HCT116 (cell line): ENCODE data around the gene TMEM154. TPM values are rescaled to one million over a fixed set of nuclear protein-coding genes. Genes with fewer than 3 reads are reported as not detected.

Experiments used
- ATAC-seq: fragments of 200-7000 bp; cut with Tn5 transposase; 2 replicates; pipeline ENCODE4 v1.9.1; 2020; ENCODE audit warnings: mild to moderate bottlenecking, moderate library complexity
- BruUV-seq: library from RNA; stranded (reverse); fragments of 400-500 nt; replicated peaks from 2 replicates; lab custom pipeline; 2021; lab: Mats Ljungman, UMichigan
- CTCF ChIA-PET: fragments of 300-600 bp; sonication (Branson Sonifier 250); formaldehyde crosslinking; loops from one replicate; lab custom pipeline; 2021; ENCODE audit warnings: antibody characterized with exemption; lab: Charles Lee
- POLR2A ChIA-PET: fragments of 300-600, 350-600 bp; sonication (Branson Sonifier 250); formaldehyde crosslinking; loops from one replicate; lab custom pipeline; 2021; ENCODE audit warnings: antibody characterized with exemption; lab: Charles Lee
- RAD21 ChIA-PET, 2 experiments: fragments of 300-600 bp; sonication (Branson Sonifier 250); formaldehyde crosslinking; loops; one replicate each; lab custom pipeline; 2023; ENCODE audit warnings: low total read pairs in 2 of 2; ENCODE audit not compliant: uncharacterized antibody in 2 of 2, unreplicated experiment in 2 of 2, low non-redundant PET in 1 of 2; lab: Charles Lee
- DNase-seq: peaks from one replicate; pipeline ENCODE4 v3.0.0-alpha.2; 2010; ENCODE audit warnings: low read depth, low spot score
- H2AFZ ChIP-seq: fragments of 200-600 bp; shearing (Covaris generic), sonication (generic); 2 replicates; pipeline ENCODE4 v1.6.1; 2017; ENCODE audit warnings: low read depth, mixed run types, mixed read lengths, antibody characterized with exemption, low read length; ENCODE audit not compliant: poor library complexity, severe bottlenecking
- H3K27ac ChIP-seq: 2 replicates; pipeline ENCODE4 v1.5.1; 2012; ENCODE audit warnings: low read depth, low read length
- H3K27me3 ChIP-seq: fragments of 200-600 bp; sonication (generic); 2 replicates; pipeline ENCODE4 v1.6.1; 2016; ENCODE audit warnings: mixed run types, low read length, mixed read lengths; ENCODE audit not compliant: insufficient read depth
- H3K36me3 ChIP-seq, 2 experiments: fragments of 200-500 bp in 1 of 2; fragments of 200-600 bp in 1 of 2; sonication (Bioruptor generic) in 1 of 2; sonication (generic) in 1 of 2; 2 replicates each; pipeline versions ENCODE4 v1.5.1 to v1.6.1; 2014 to 2016; ENCODE audit warnings: low read length in 2 of 2, inconsistent platforms in 1 of 2, mixed read lengths in 1 of 2, mixed run types in 1 of 2; ENCODE audit not compliant: insufficient read depth in 2 of 2, control insufficient read depth in 1 of 2
- H3K4me1 ChIP-seq, 2 experiments: fragments of 200-600 bp in 1 of 2; sonication (generic) in 1 of 2; 2 replicates each; pipeline versions ENCODE4 v1.5.1 to v1.6.1; 2012 to 2017; ENCODE audit warnings: low read length in 2 of 2, inconsistent platforms in 1 of 2, mild to moderate bottlenecking in 1 of 2, mixed read lengths in 1 of 2, mixed run types in 1 of 2, moderate library complexity in 1 of 2; ENCODE audit not compliant: insufficient read depth in 2 of 2, control insufficient read depth in 1 of 2
- H3K4me2 ChIP-seq: fragments of 200-600 bp; sonication (generic); 2 replicates; pipeline ENCODE4 v1.6.1; 2017; ENCODE audit warnings: mixed run types, low read length, mixed read lengths
- H3K4me3 ChIP-seq, 2 experiments: fragments of 200-600 bp in 1 of 2; sonication (generic) in 1 of 2; replicated peaks in 1 of 2; 2 replicates each; pipeline ENCODE4 v1.5.1; 2011 to 2016; ENCODE audit warnings: low read length in 2 of 2, control low read depth in 1 of 2, low read depth in 1 of 2, mild to moderate bottlenecking in 1 of 2, mixed read lengths in 1 of 2, mixed run types in 1 of 2
- H3K79me2 ChIP-seq: fragments of 200-600 bp; sonication (generic); 2 replicates; pipeline ENCODE4 v1.6.1; 2017; ENCODE audit warnings: mild to moderate bottlenecking, mixed run types, low read length, moderate library complexity, mixed read lengths; ENCODE audit not compliant: insufficient read depth
- H3K9ac ChIP-seq: fragments of 200-600 bp; sonication (generic); 2 replicates; pipeline ENCODE4 v1.6.1; 2016; ENCODE audit warnings: low read length, mixed read lengths
- H3K9me2 ChIP-seq: fragments of 200-600 bp; sonication (generic), shearing (Covaris generic); 2 replicates; pipeline ENCODE4 v1.6.1; 2017; ENCODE audit warnings: mixed run types, mild to moderate bottlenecking, moderate library complexity; ENCODE audit not compliant: insufficient read depth
- H3K9me3 ChIP-seq, 2 experiments: fragments of 200-500 bp in 1 of 2; fragments of 200-600 bp in 1 of 2; sonication (Bioruptor generic) in 1 of 2; sonication (generic) in 1 of 2; 2 replicates each; pipeline ENCODE4 v1.6.1; 2014 to 2017; ENCODE audit warnings: low read length in 2 of 2, mixed read lengths in 2 of 2, inconsistent platforms in 1 of 2, low read depth in 1 of 2, mild to moderate bottlenecking in 1 of 2, mixed run types in 1 of 2, moderate library complexity in 1 of 2; ENCODE audit not compliant: control insufficient read depth in 1 of 2, insufficient read depth in 1 of 2
- H4K20me1 ChIP-seq: fragments of 200-600 bp; sonication (generic), shearing (Covaris generic); 2 replicates; pipeline ENCODE4 v1.6.1; 2017; ENCODE audit warnings: mixed run types, mild to moderate bottlenecking, moderate library complexity; ENCODE audit not compliant: insufficient read depth
- ATF3 ChIP-seq: IDR thresholded peaks from 2 replicates; pipeline ENCODE4 v1.6.1; 2012
- CBX3 ChIP-seq: IDR thresholded peaks from 2 replicates; pipeline ENCODE4 v1.6.1; 2012; ENCODE audit warnings: low read depth
- CEBPB ChIP-seq: IDR thresholded peaks from 2 replicates; pipeline ENCODE4 v1.6.1; 2012; ENCODE audit warnings: low read depth
- EZH2 ChIP-seq: fragments of 200-600 bp; sonication (generic); IDR thresholded peaks from 2 replicates; pipeline ENCODE4 v1.6.1; 2017; ENCODE audit warnings: antibody characterized with exemption, mixed run types
- FOSL1 ChIP-seq: IDR thresholded peaks from 2 replicates; pipeline ENCODE4 v1.6.1; 2012; ENCODE audit warnings: low read depth
- JUND ChIP-seq: IDR thresholded peaks from 2 replicates; pipeline ENCODE4 v1.6.1; 2012
- MAX ChIP-seq: IDR thresholded peaks from 2 replicates; pipeline ENCODE4 v1.6.1; 2012
- POLR2A ChIP-seq: IDR thresholded peaks from 2 replicates; pipeline ENCODE4 v1.7.0; 2011; ENCODE audit warnings: borderline replicate concordance; ENCODE audit not compliant: insufficient read depth, insufficient read length; ENCODE audit errors: extremely low read depth
- POLR2AphosphoS5 ChIP-seq: IDR thresholded peaks from 2 replicates; pipeline ENCODE4 v1.6.1; 2011; ENCODE audit warnings: mild to moderate bottlenecking, low read depth, low read length, moderate library complexity
- SRF ChIP-seq: IDR thresholded peaks from 2 replicates; pipeline ENCODE4 v1.6.1; 2012; ENCODE audit warnings: low read depth
- YY1 ChIP-seq: IDR thresholded peaks from 2 replicates; pipeline ENCODE4 v1.6.1; 2011; ENCODE audit warnings: low read length, low read depth, moderate library complexity, mild to moderate bottlenecking; ENCODE audit not compliant: insufficient replicate concordance; ENCODE audit errors: extremely low read depth
- ZBTB33 ChIP-seq: IDR thresholded peaks from 2 replicates; pipeline ENCODE4 v1.6.1; 2011; ENCODE audit warnings: mild to moderate bottlenecking, low read length, moderate library complexity; ENCODE audit not compliant: insufficient replicate concordance; ENCODE audit errors: extremely low read depth
- ZFX ChIP-seq: fragments of 450-650 bp; IDR thresholded peaks from 2 replicates; pipeline ENCODE4 v1.6.1; 2017
- ZNF274 ChIP-seq: fragments of 200-500 bp; sonication (Bioruptor generic); IDR thresholded peaks from 2 replicates; pipeline ENCODE4 v1.6.1; 2014; ENCODE audit warnings: mild to moderate bottlenecking, low read depth, low read length, inconsistent platforms
- intact Hi-C: fragments of 100-400 bp; cut with micrococcal nuclease; formaldehyde crosslinking; loops from 2 replicates; pipeline ENCODE4 v1.10.0; 2022
- total RNA-seq: library from RNA; stranded (reverse); gene quantifications from one replicate; pipeline ENCODE4 v1.2.1, GENCODE V29; 2021; ENCODE audit not compliant: unreplicated experiment

The TMEM154 gene
- total RNA-seq, 1 experiment from 2014 or later = 2.4 TPM

- no peak overlapping the region for H3K4me2 ChIP-seq
- intact Hi-C loops = no loop called here
- no TSS peak for BruUV-seq
- ATAC-seq (no peak), DNase-seq (no peak)
- no peak overlapping the region for H3K27ac ChIP-seq
- no peaks in the 10 kb centered on the region for H3K9me2 ChIP-seq
- H3K79me2 ChIP-seq = no peaks in the 10 kb centered on the region
- ChIA-PET RAD21 (no interaction called here), CTCF (no interaction called here), POLR2A (no interaction called here)
- no peak overlapping the region for H3K4me3 ChIP-seq
- no peaks in the 10 kb centered on the region for H3K36me3 ChIP-seq
- H3K9ac ChIP-seq = no peak overlapping the region
- no peak overlapping the region for H2AFZ ChIP-seq
- no peaks in the 10 kb centered on the region for H3K9me3 ChIP-seq
- H3K4me1 ChIP-seq = no peaks in the 10 kb centered on the region
- H3K27me3 ChIP-seq = no peaks in the 10 kb centered on the region
- H4K20me1 ChIP-seq = no peaks in the 10 kb centered on the region
- TF ChIP-seq FOSL1 (no peak), EZH2 (no peak), ZFX (no peak), POLR2A (no peak), JUND (no peak), POLR2AphosphoS5 (no peak), YY1 (no peak), CBX3 (no peak)
Measured at GRCh38 chr4:152728343-152728742, 48.5 kb upstream of the TMEM154 start.

- H3K36me3 ChIP-seq = no peaks in the 10 kb centered on the region
- H3K27ac ChIP-seq = no peak overlapping the region
- H4K20me1 ChIP-seq = no peaks in the 10 kb centered on the region
- H3K27me3 ChIP-seq = no peaks in the 10 kb centered on the region
- no peak overlapping the region for H3K4me3 ChIP-seq
- no TSS peak for BruUV-seq
- ChIA-PET POLR2A (no interaction called here), RAD21 (no interaction called here), CTCF (no interaction called here)
- H3K9me2 ChIP-seq = no peaks in the 10 kb centered on the region
- no peak overlapping the region for H2AFZ ChIP-seq
- H3K4me1 ChIP-seq = no peaks in the 10 kb centered on the region
- H3K9me3 ChIP-seq = no peaks in the 10 kb centered on the region
- ATAC-seq (no peak), DNase-seq (no peak)
- intact Hi-C loops = no loop called here
- no peak overlapping the region for H3K9ac ChIP-seq
- no peak overlapping the region for H3K4me2 ChIP-seq
- no peaks in the 10 kb centered on the region for H3K79me2 ChIP-seq
- TF ChIP-seq CEBPB (no peak), FOSL1 (no peak), MAX (no peak), SRF (no peak), POLR2A (no peak), ZNF274 (no peak), CBX3 (no peak), JUND (no peak), ATF3 (no peak), ZBTB33 (no peak)
- TF ChIP-seq, all 23 proteins: peak for 0
Measured at GRCh38 chr4:152727784-152728183, 48.0 kb upstream of the TMEM154 start.
